A673 (cell line): ENCODE measurements around the gene KRT79. TPM values are rescaled to one million over a fixed set of nuclear protein-coding genes. Genes with fewer than 3 reads are reported as not detected.

ENCODE experiments used
- BruUV-seq: library from RNA; stranded (reverse); fragments of 400-500 nt; replicated peaks from 2 replicates; lab custom pipeline; 2021; lab: Mats Ljungman, UMichigan
- CTCF ChIA-PET: fragments of 300-600 bp; sonication (Branson Sonifier 250); formaldehyde crosslinking; loops from one replicate; lab custom pipeline; 2022; ENCODE audit warnings: antibody characterized with exemption; lab: Charles Lee
- POLR2A ChIA-PET: fragments of 300-600 bp; sonication (Branson Sonifier 250); formaldehyde crosslinking; loops from one replicate; lab custom pipeline; 2022; ENCODE audit warnings: antibody characterized with exemption; ENCODE audit not compliant: low non-redundant PET; lab: Charles Lee
- DNase-seq: peaks from one replicate; pipeline ENCODE4 v3.0.0-alpha.2; 2015; ENCODE audit warnings: low spot score
- H3K27ac ChIP-seq: fragments of 200-600 bp; sonication (generic); 2 replicates; pipeline ENCODE4 v1.5.1; 2016; ENCODE audit warnings: mixed run types, low read depth, mild to moderate bottlenecking, mixed read lengths, antibody characterized with exemption, low read length; ENCODE audit not compliant: poor library complexity, severe bottlenecking
- H3K27me3 ChIP-seq: fragments of 200-600 bp; sonication (generic); replicated peaks from 2 replicates; pipeline ENCODE4 v1.6.1; 2017; ENCODE audit warnings: mixed run types, low read depth, mild to moderate bottlenecking, mixed read lengths, antibody characterized with exemption, low read length; ENCODE audit not compliant: insufficient read depth, poor library complexity
- H3K36me3 ChIP-seq: fragments of 200-600 bp; sonication (generic); 2 replicates; pipeline ENCODE4 v1.6.1; 2016; ENCODE audit warnings: mixed run types, mild to moderate bottlenecking, mixed read lengths, antibody characterized with exemption, low read length; ENCODE audit not compliant: insufficient read depth, poor library complexity, severe bottlenecking
- H3K4me1 ChIP-seq: fragments of 200-600 bp; sonication (generic); 2 replicates; pipeline ENCODE4 v1.6.1; 2017; ENCODE audit warnings: mixed run types, mild to moderate bottlenecking, mixed read lengths, antibody characterized with exemption, low read length; ENCODE audit not compliant: insufficient read depth, poor library complexity, severe bottlenecking
- H3K4me3 ChIP-seq: fragments of 200-600 bp; sonication (generic); 2 replicates; pipeline ENCODE4 v1.5.1; 2016; ENCODE audit warnings: low read depth, mixed run types, mild to moderate bottlenecking, mixed read lengths, low read length; ENCODE audit not compliant: poor library complexity, severe bottlenecking
- H3K9me3 ChIP-seq: fragments of 200-600 bp; sonication (generic); 2 replicates; pipeline ENCODE4 v1.6.1; 2016; ENCODE audit warnings: mixed run types, low read depth, mild to moderate bottlenecking, mixed read lengths, antibody characterized with exemption, low read length; ENCODE audit not compliant: poor library complexity, severe bottlenecking
- EZH2 ChIP-seq: fragments of 200-600 bp; sonication (generic); IDR thresholded peaks from 2 replicates; pipeline ENCODE4 v1.6.1; 2017; ENCODE audit warnings: borderline replicate concordance, low read depth, mild to moderate bottlenecking, mixed read lengths, antibody characterized with exemption, low read length; ENCODE audit not compliant: poor library complexity, severe bottlenecking
- intact Hi-C: fragments of 100-400 bp; cut with micrococcal nuclease; formaldehyde crosslinking; loops from one replicate; pipeline ENCODE4 v1.10.0; 2022; ENCODE audit not compliant: unreplicated experiment
- total RNA-seq: library from RNA; stranded (reverse); gene quantifications from 2 replicates; pipeline ENCODE4 v1.2.3, GENCODE V29; 2021
- TF ChIP-seq, protein P1 (sequence below): fragments of 300-800, 200-600 bp; sonication (generic); conservative IDR thresholded peaks from 2 replicates; pipeline ENCODE4 v1.5.1; 2017; ENCODE audit warnings: low read depth, mild to moderate bottlenecking, antibody characterized with exemption, low read length, moderate library complexity, mixed read lengths

The KRT79 gene
- total RNA-seq, 1 experiment from 2014 or later = not detected

DNA sequence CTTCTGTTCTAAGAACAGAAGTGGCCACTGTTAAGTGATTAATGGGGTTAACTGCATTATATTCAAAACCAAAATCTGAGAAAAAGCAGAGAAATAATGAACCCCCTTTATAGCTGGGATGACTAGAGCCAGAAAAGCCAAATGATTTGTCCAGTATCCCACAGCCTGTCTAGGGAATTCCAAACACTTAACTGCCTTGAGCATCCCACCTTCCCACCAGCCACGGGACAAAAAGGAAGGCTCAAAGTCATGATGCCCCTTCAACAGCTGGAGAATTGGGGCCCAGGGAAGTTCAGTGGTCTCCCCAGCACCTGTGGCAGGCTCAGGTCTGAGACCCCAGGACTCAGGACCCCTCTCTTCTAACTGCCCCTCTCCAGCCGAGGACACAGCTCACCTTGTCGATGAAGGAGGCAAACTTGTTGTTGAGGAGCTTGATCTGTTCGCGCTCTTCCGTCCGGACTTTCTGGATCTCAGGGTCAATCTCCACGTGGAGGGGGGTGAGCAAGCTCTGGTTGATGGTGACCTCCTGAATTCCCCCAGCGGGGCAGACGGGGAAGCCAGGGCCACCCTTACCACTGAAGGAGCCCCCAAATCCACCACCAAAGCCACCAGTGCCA lies 20.8 kb downstream of the KRT79 start:
- Histone ChIP-seq H3K9me3 (no peaks in the 10 kb centered on the region), H3K36me3 (no peaks in the 10 kb centered on the region), H3K4me1 (no peaks in the 10 kb centered on the region), H3K4me3 (no peak overlapping the region), H3K27me3 (no peaks in the 10 kb centered on the region), H3K27ac (no peak overlapping the region)
- intact Hi-C loops = no loop called here
- ChIA-PET CTCF (interaction anchor here (0.6 kb wide), 1 partner anchor 945 kb away, joined by 3 read pairs; no protein-coding TSS in a partner anchor), POLR2A (no interaction called here)
- no peak for DNase-seq
- no TSS peak for BruUV-seq
- no peak for TF ChIP-seq EZH2
- TF ChIP-seq, protein P1, sequence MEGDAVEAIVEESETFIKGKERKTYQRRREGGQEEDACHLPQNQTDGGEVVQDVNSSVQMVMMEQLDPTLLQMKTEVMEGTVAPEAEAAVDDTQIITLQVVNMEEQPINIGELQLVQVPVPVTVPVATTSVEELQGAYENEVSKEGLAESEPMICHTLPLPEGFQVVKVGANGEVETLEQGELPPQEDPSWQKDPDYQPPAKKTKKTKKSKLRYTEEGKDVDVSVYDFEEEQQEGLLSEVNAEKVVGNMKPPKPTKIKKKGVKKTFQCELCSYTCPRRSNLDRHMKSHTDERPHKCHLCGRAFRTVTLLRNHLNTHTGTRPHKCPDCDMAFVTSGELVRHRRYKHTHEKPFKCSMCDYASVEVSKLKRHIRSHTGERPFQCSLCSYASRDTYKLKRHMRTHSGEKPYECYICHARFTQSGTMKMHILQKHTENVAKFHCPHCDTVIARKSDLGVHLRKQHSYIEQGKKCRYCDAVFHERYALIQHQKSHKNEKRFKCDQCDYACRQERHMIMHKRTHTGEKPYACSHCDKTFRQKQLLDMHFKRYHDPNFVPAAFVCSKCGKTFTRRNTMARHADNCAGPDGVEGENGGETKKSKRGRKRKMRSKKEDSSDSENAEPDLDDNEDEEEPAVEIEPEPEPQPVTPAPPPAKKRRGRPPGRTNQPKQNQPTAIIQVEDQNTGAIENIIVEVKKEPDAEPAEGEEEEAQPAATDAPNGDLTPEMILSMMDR = no peak

DNA sequence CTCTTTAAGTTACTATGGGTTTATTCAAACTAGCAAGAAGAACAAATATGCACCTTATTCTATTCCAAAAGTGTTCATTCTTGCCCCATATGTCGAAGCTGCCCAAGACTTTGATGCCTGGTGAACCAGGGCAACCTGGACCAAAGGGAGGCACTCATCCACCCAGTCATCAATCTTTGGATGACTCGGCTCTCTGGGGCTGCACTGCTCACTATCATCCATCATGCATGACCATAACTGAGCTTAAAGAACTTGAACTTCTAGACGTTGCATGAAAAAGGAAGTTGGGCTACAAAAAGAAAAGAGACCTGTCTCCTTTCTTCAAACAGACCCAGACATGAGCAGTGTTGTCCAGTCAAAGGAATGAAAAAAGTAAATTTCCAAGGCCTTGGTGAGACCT lies 21.4 kb downstream of the KRT79 start:
- POLR2A ChIA-PET = no interaction called here
- TF ChIP-seq EZH2 = no peak
- TF ChIP-seq, protein P1 = no peak
- no TSS peak for BruUV-seq

DNA sequence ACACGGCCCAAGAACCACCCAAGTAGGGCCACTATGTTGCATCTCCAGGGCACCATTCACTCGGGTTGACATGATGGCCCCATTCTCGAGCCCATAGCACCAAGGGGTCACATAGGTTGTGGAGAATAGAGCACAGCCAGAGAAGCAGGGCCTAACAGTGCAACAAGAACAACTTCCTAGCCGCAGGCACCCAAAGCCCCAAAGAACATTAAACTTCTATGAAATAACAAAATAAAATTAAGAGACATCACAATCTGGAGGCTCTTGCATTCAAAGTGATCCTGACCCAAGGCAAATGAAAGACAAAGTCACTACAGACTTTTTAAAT lies 22.1 kb downstream of the KRT79 start:
- Histone ChIP-seq H3K9me3 (no peaks in the 10 kb centered on the region), H3K4me3 (no peak overlapping the region), H3K27ac (no peak overlapping the region), H3K36me3 (no peaks in the 10 kb centered on the region), H3K27me3 (no peaks in the 10 kb centered on the region), H3K4me1 (no peaks in the 10 kb centered on the region)
- ChIA-PET CTCF (interaction anchor here (0.7 kb wide), 1 partner anchor 25 kb away, joined by 4 read pairs; no protein-coding TSS in a partner anchor), POLR2A (no interaction called here)
- intact Hi-C loops = no loop called here
- BruUV-seq = no TSS peak
- DNase-seq = no peak
- no peak for TF ChIP-seq EZH2
- TF ChIP-seq, protein P1 = no peak

More for the DNA sequence above, 21.4 kb downstream of the KRT79 start:
- no peaks in the 10 kb centered on the region for H3K4me1 ChIP-seq
- no peaks in the 10 kb centered on the region for H3K9me3 ChIP-seq
- H3K27ac ChIP-seq = no peak overlapping the region
- no peak overlapping the region for H3K4me3 ChIP-seq
- no peaks in the 10 kb centered on the region for H3K36me3 ChIP-seq
- no peaks in the 10 kb centered on the region for H3K27me3 ChIP-seq
- intact Hi-C loops = no loop called here
- DNase-seq = no peak
- CTCF ChIA-PET = interaction anchor here (0.6 kb wide), 1 partner anchor 945 kb away, joined by 3 read pairs; no protein-coding TSS in a partner anchor
